Calu3 (cell line): ENCODE data around the gene PKP4. TPM values are rescaled to one million over a fixed set of nuclear protein-coding genes. Genes with fewer than 3 reads are reported as not detected.

ENCODE experiments used
- BruUV-seq: library from RNA; stranded (reverse); fragments of 400-500 nt; replicated peaks from 2 replicates; lab custom pipeline; 2021; lab: Mats Ljungman, UMichigan
- CTCF ChIA-PET: fragments of 300-600 bp; sonication (Branson Sonifier 250); formaldehyde crosslinking; loops from one replicate; lab custom pipeline; 2022; ENCODE audit warnings: antibody characterized with exemption; lab: Charles Lee
- DNase-seq: peaks from one replicate; pipeline ENCODE4 v3.0.0; 2022
- H3K27ac Mint-ChIP-seq: one replicate; pipeline ENCODE4 v1.8.0; 2022; ENCODE audit warnings: mixed read lengths; ENCODE audit not compliant: unreplicated experiment
- H3K27me3 Mint-ChIP-seq: one replicate; pipeline ENCODE4 v1.8.0; 2022; ENCODE audit warnings: mixed read lengths; ENCODE audit not compliant: unreplicated experiment
- H3K36me3 Mint-ChIP-seq: one replicate; pipeline ENCODE4 v1.8.0; 2022; ENCODE audit warnings: mild to moderate bottlenecking, moderate library complexity, mixed read lengths; ENCODE audit not compliant: insufficient read depth, unreplicated experiment
- H3K4me1 Mint-ChIP-seq: one replicate; pipeline ENCODE4 v1.8.0; 2022; ENCODE audit warnings: mild to moderate bottlenecking, low read depth, mixed read lengths; ENCODE audit not compliant: unreplicated experiment
- H3K4me3 Mint-ChIP-seq: one replicate; pipeline ENCODE4 v1.8.0; 2022; ENCODE audit warnings: mild to moderate bottlenecking, low read depth, moderate library complexity, mixed read lengths; ENCODE audit not compliant: unreplicated experiment
- H3K9me3 Mint-ChIP-seq: one replicate; pipeline ENCODE4 v1.8.0; 2022; ENCODE audit warnings: low read depth, mixed read lengths; ENCODE audit not compliant: unreplicated experiment
- intact Hi-C: fragments of 100-400 bp; cut with micrococcal nuclease; formaldehyde crosslinking; loops from one replicate; pipeline ENCODE4 v1.10.0; 2022; ENCODE audit not compliant: unreplicated experiment
- total RNA-seq: library from RNA; stranded (reverse); gene quantifications from 2 replicates; pipeline ENCODE4 v1.2.3, GENCODE V29; 2022
- TF ChIP-seq, protein P1 (sequence below): fragments of 200-600 bp; IDR thresholded peaks from one replicate; pipeline ENCODE4 v1.8.0; 2022; ENCODE audit warnings: antibody characterized with exemption; ENCODE audit not compliant: unreplicated experiment

PKP4 gene
- total RNA-seq, 1 experiment from 2014 or later, result 137 TPM

DNA sequence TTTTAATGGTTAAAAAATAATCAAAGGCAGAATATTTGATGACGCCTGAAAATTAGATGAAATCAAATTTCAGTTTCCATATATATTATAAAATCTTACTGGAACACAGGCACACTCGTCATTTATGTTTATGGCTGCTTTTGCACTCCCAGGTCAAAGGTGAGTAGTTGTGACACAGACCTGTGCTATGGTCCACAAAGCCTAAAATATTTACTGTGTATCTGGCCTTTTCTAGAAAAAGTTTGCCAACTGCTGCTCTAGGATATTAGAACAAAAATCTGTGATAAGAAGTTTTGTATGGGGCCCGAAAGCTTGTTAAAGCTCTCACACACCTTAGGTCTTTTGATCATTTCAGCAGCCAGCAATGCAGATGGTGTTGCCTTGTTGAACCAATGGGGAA, 104.3 kb downstream of the PKP4 start:
- no peaks in the 10 kb centered on the region for H3K27me3 Mint-ChIP-seq
- TF ChIP-seq, protein P1, sequence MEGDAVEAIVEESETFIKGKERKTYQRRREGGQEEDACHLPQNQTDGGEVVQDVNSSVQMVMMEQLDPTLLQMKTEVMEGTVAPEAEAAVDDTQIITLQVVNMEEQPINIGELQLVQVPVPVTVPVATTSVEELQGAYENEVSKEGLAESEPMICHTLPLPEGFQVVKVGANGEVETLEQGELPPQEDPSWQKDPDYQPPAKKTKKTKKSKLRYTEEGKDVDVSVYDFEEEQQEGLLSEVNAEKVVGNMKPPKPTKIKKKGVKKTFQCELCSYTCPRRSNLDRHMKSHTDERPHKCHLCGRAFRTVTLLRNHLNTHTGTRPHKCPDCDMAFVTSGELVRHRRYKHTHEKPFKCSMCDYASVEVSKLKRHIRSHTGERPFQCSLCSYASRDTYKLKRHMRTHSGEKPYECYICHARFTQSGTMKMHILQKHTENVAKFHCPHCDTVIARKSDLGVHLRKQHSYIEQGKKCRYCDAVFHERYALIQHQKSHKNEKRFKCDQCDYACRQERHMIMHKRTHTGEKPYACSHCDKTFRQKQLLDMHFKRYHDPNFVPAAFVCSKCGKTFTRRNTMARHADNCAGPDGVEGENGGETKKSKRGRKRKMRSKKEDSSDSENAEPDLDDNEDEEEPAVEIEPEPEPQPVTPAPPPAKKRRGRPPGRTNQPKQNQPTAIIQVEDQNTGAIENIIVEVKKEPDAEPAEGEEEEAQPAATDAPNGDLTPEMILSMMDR, result no peak
- CTCF ChIA-PET, result no interaction called here
- H3K4me3 Mint-ChIP-seq, result no peak overlapping the region
- H3K27ac Mint-ChIP-seq, result no peak overlapping the region
- BruUV-seq, result no TSS peak
- no peaks in the 10 kb centered on the region for H3K9me3 Mint-ChIP-seq
- peaks cover 4% of the 10 kb centered on the region for H3K36me3 Mint-ChIP-seq
- intact Hi-C loops, result no loop called here
- no peak for DNase-seq
- peaks cover 21% of the 10 kb centered on the region for H3K4me1 Mint-ChIP-seq

DNA sequence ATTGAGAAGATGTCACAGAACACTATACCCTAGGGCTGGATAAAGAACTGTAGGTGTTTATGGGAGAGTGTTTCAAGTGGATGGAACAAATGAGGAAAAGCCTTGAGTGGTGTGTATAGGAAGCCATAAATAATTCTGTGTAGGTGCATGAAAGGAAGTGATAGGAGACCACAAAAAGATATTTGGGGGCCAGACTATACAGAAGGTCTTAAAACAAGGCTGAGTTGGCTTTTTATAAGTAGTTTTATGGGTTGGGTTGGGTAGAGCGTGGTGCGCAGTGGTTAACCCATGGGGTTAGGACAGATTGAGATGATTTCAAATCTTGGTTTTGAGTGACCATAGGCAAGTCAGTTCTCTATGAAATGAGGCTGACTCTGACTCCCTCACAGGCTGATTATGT, 110.5 kb downstream of the PKP4 start:
- TF ChIP-seq, protein P1, result no peak
- no peak overlapping the region for H3K4me3 Mint-ChIP-seq
- DNase-seq, result no peak
- CTCF ChIA-PET, result no interaction called here
- H3K27me3 Mint-ChIP-seq, result no peaks in the 10 kb centered on the region
- peaks cover 6% of the 10 kb centered on the region for H3K36me3 Mint-ChIP-seq
- intact Hi-C loops, result no loop called here
- H3K4me1 Mint-ChIP-seq, result peaks cover 8% of the 10 kb centered on the region
- no TSS peak for BruUV-seq
- no peak overlapping the region for H3K27ac Mint-ChIP-seq
- no peaks in the 10 kb centered on the region for H3K9me3 Mint-ChIP-seq

DNA sequence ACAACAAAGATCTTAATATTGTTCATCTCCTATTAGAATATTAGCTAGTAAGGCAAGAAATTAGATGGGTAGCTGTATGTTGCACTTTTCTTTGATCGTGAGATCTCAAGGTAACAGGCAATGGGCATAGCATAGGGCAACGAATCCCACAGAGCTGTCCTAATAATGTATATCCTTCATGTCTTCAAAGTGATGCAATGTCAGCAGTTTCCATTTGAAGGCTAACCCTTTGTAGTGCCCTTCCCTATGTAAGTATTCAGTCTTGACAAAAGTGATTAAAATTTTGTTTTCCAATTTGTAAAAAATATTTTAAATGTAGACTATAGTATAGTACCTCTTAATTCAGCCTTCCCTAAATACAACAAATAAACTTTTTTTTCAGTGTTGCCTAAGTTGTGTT, 112.5 kb downstream of the PKP4 start:
- intact Hi-C loops, result no loop called here
- no peak for DNase-seq
- Mint-ChIP-seq H3K27me3 (no peaks in the 10 kb centered on the region), H3K4me3 (no peak overlapping the region), H3K27ac (no peak overlapping the region), H3K4me1 (peaks cover 9% of the 10 kb centered on the region), H3K36me3 (peaks cover 6% of the 10 kb centered on the region), H3K9me3 (no peaks in the 10 kb centered on the region)
- BruUV-seq, result no TSS peak
- TF ChIP-seq, protein P1, result no peak
- CTCF ChIA-PET, result no interaction called here

DNA sequence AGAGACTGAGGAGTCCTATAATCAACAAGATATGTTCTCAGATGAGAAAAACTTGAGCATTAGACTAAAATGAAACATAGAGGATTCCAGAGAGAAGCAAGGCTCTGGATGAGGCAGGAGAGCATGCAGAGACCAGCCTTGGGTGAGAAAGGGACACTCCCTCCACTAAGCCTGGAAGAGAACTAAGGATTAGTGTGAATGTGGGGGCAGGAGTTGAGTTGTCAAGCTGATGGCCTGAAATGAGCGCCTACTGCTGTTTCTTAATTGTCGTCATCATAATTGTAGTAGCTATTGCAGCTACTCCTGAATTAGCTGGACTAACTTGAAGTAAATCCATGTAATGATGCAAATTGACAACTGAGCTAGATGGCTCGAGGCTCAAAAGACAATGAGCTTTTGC, 114.1 kb downstream of the PKP4 start:
- Mint-ChIP-seq H3K4me1 (peaks cover 23% of the 10 kb centered on the region), H3K27me3 (no peaks in the 10 kb centered on the region), H3K4me3 (no peak overlapping the region), H3K27ac (no peak overlapping the region), H3K9me3 (no peaks in the 10 kb centered on the region), H3K36me3 (peaks cover 6% of the 10 kb centered on the region)
- CTCF ChIA-PET, result no interaction called here
- TF ChIP-seq, protein P1, result no peak
- BruUV-seq, result no TSS peak
- DNase-seq, result no peak
- intact Hi-C loops, result no loop called here
